ENCODE results near the gene GNL1. TPM values are rescaled to one million over a fixed set of nuclear protein-coding genes. Genes with fewer than 3 reads are reported as not detected.

Gene GNL1
- total and polyA plus RNA-seq, 2 donors (not counting 1 experiment from before 2014, with no cell fraction given): 36.0 to 107 TPM

DNA sequence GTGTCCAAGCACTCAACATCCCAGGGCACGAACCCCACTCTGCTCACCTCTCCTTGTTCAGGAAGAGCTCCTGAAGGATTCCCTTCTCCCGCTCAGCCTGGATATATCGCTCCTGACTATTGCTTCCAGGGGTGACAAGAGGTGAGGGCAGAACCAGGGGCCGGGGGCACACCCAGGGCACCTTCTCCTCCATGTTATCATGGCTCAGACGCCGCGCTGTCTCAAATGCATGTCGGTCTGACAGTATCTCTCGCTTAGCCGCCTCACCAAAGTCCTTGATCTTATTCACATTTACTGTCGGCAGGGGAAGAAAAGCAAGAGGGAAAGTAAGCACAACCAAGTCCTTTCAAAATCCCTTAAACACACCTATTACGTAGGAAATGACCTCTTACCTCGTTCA lies 47.7 kb upstream of the GNL1 start:
- Histone ChIP-seq H3K4me1 (ENCODE audit: control insufficient read depth in 2 of 2, insufficient read depth in 2 of 2, low read length in 2 of 2) (no peaks in the 10 kb centered on the region), H3K4me2 (replicated peaks; ENCODE audit: low read depth, low read length, poor library complexity, severe bottlenecking) (no peak overlapping the region), H3K9ac (ENCODE audit: low read length) (no peak overlapping the region), H3K27ac (ENCODE audit: low read length in 2 of 2) (no peak overlapping the region), H3K4me3 (ENCODE audit: control extremely low read depth in 1 of 5, extremely low read depth in 1 of 5, insufficient read depth in 1 of 5, low read depth in 2 of 5, low read length in 4 of 5) (no peak overlapping the region), H4K20me1 (ENCODE audit: control insufficient read depth, insufficient read depth, low read length, poor library complexity, severe bottlenecking) (peaks cover 58% of the 10 kb centered on the region), H2AFZ (ENCODE audit: insufficient read depth, low read depth, low read length, poor library complexity, severe bottlenecking) (no peak overlapping the region), H3K79me2 (ENCODE audit: control insufficient read depth, insufficient read depth, low read length) (peaks cover 38% of the 10 kb centered on the region), H3K36me3 (replicated peaks in 1 of 2; ENCODE audit: control extremely low read depth in 1 of 2, control insufficient read depth in 1 of 2, extremely low read depth in 1 of 2, insufficient read depth in 2 of 2, low read length in 1 of 2) (peaks cover 8 to 87% of the 10 kb centered on the region in 2 experiments), H3K27me3 (replicated peaks in 1 of 4; ENCODE audit: control extremely low read depth in 1 of 4, control insufficient read depth in 3 of 4, insufficient read depth in 4 of 4, low read length in 3 of 4) (no peaks in the 10 kb centered on the region), H3K9me3 (ENCODE audit: control extremely low read depth in 1 of 3, control insufficient read depth in 2 of 3, insufficient read depth in 1 of 3, low read length in 2 of 3) (no peaks in the 10 kb centered on the region)
- Mint-ChIP-seq H3K4me1 (peaks cover 14% of the 10 kb centered on the region), H3K9me3 (ENCODE audit: insufficient read depth) (no peaks in the 10 kb centered on the region), H3K27me3 (no peaks in the 10 kb centered on the region), H3K27ac (no peak overlapping the region), H3K4me3 (no peak overlapping the region)
- CTCF ChIA-PET: no interaction called here
- ATAC-seq (ENCODE audit: low read depth): no peak
- WGBS (ENCODE audit: insufficient coverage): 95% methylated on average over 9 of the region's 13 CpGs
- POLR2A ChIA-PET: no interaction called here
- intact Hi-C loops (cut with micrococcal nuclease): no loop called here
- DNase-seq: no peak
- no peak for TF ChIP-seq EZH2 (IDR thresholded peaks at IDR 0.05; ENCODE audit: borderline replicate concordance, insufficient read depth, low read depth, low read length, poor library complexity, severe bottlenecking)
- TF ChIP-seq, protein P1, sequence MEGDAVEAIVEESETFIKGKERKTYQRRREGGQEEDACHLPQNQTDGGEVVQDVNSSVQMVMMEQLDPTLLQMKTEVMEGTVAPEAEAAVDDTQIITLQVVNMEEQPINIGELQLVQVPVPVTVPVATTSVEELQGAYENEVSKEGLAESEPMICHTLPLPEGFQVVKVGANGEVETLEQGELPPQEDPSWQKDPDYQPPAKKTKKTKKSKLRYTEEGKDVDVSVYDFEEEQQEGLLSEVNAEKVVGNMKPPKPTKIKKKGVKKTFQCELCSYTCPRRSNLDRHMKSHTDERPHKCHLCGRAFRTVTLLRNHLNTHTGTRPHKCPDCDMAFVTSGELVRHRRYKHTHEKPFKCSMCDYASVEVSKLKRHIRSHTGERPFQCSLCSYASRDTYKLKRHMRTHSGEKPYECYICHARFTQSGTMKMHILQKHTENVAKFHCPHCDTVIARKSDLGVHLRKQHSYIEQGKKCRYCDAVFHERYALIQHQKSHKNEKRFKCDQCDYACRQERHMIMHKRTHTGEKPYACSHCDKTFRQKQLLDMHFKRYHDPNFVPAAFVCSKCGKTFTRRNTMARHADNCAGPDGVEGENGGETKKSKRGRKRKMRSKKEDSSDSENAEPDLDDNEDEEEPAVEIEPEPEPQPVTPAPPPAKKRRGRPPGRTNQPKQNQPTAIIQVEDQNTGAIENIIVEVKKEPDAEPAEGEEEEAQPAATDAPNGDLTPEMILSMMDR (IDR thresholded peaks at IDR 0.05): no peak

DNA sequence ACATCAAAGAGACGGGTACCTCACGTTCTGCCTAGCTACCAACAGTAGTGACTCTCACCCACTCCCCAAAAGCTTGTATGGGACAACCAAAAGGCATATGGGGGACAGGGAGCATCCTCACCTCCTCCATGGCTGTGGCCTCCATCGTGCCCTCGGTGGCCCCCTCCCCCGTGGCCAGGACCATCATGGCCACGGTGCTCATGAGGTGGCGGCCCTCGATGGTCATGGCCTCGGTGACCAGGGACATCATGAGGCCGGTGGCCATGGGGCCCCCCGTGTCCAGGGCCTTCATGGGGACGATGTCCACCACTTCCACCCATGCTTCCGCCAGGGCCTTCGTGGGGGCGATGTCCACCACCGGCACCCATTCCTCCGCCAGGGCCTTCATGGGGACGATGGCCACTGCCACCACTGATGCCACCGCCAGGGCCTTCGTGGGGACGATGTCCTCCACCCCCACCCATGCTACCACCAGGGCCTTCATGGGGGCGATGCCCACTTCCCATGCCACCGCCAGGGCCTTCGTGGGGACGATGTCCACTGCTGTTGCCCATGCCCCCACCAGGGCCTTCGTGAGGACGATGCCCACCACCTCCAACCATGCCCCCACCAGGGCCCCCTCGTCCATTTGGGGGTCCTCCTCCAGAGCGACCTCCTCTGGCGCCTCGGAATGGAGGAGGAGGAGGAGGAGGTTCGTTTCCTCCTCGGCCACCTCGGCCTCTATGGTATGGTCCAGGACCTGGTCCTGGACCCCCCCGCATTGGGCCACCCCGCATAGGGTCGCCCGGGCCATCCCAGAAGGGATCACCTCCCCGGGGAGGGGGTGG lies 45.7 kb upstream of the GNL1 start:
- TF ChIP-seq, protein P1 (IDR thresholded peaks at IDR 0.05): no peak
- TF ChIP-seq EZH2 (IDR thresholded peaks at IDR 0.05; ENCODE audit: borderline replicate concordance, insufficient read depth, low read depth, low read length, poor library complexity, severe bottlenecking): no peak
- H3K4me1 ChIP-seq (ENCODE audit: control insufficient read depth in 2 of 2, insufficient read depth in 2 of 2, low read length in 2 of 2): peaks cover 0 to 6% of the 10 kb centered on the region in 2 donors
- no peak overlapping the region for H3K27ac ChIP-seq (ENCODE audit: low read length in 2 of 2)
- Mint-ChIP-seq H3K9me3 (ENCODE audit: insufficient read depth) (no peaks in the 10 kb centered on the region), H3K27ac (no peak overlapping the region), H3K4me3 (no peak overlapping the region), H3K27me3 (no peaks in the 10 kb centered on the region), H3K4me1 (peaks cover 10% of the 10 kb centered on the region)
- CTCF ChIA-PET: interaction anchor here (1.0 to 12.2 kb wide), 5 partner anchors 10 to 129 kb away, joined by 3 to 295 read pairs (median 7); no protein-coding TSS in a partner anchor
- intact Hi-C loops (cut with micrococcal nuclease): no loop called here
- POLR2A ChIA-PET: interaction anchor here (1.1 kb wide), 1 partner anchor 13 kb away, joined by 5 read pairs; no protein-coding TSS in a partner anchor
- no peaks in the 10 kb centered on the region for H3K9me3 ChIP-seq (ENCODE audit: control extremely low read depth in 1 of 3, control insufficient read depth in 2 of 3, insufficient read depth in 1 of 3, low read length in 2 of 3)
- WGBS (ENCODE audit: insufficient coverage): 97% methylated on average over 25 of the region's 39 CpGs
- no peak overlapping the region for H2AFZ ChIP-seq (ENCODE audit: insufficient read depth, low read depth, low read length, poor library complexity, severe bottlenecking)
- H3K36me3 ChIP-seq (replicated peaks in 1 of 2; ENCODE audit: control extremely low read depth in 1 of 2, control insufficient read depth in 1 of 2, extremely low read depth in 1 of 2, insufficient read depth in 2 of 2, low read length in 1 of 2): peaks cover 6 to 67% of the 10 kb centered on the region in 2 experiments
- no peak for DNase-seq
- no peak for ATAC-seq (ENCODE audit: low read depth)
- H3K9ac ChIP-seq (ENCODE audit: low read length): no peak overlapping the region
- H4K20me1 ChIP-seq (ENCODE audit: control insufficient read depth, insufficient read depth, low read length, poor library complexity, severe bottlenecking): peaks cover 43% of the 10 kb centered on the region
- no peak overlapping the region for H3K4me2 ChIP-seq (replicated peaks; ENCODE audit: low read depth, low read length, poor library complexity, severe bottlenecking)
- no peaks in the 10 kb centered on the region for H3K27me3 ChIP-seq (replicated peaks in 1 of 4; ENCODE audit: control extremely low read depth in 1 of 4, control insufficient read depth in 3 of 4, insufficient read depth in 4 of 4, low read length in 3 of 4)
- H3K4me3 ChIP-seq (ENCODE audit: control extremely low read depth in 1 of 5, extremely low read depth in 1 of 5, insufficient read depth in 1 of 5, low read depth in 2 of 5, low read length in 4 of 5): no peak overlapping the region
- peaks cover 19% of the 10 kb centered on the region for H3K79me2 ChIP-seq (ENCODE audit: control insufficient read depth, insufficient read depth, low read length)

All from B cell (primary cell).